ENCODE data around the gene TREML4. TPM values are rescaled to one million over a fixed set of nuclear protein-coding genes. Genes with fewer than 3 reads are reported as not detected.

TREML4 gene
- total RNA-seq, 1 experiment from 2014 or later = not detected

DNA sequence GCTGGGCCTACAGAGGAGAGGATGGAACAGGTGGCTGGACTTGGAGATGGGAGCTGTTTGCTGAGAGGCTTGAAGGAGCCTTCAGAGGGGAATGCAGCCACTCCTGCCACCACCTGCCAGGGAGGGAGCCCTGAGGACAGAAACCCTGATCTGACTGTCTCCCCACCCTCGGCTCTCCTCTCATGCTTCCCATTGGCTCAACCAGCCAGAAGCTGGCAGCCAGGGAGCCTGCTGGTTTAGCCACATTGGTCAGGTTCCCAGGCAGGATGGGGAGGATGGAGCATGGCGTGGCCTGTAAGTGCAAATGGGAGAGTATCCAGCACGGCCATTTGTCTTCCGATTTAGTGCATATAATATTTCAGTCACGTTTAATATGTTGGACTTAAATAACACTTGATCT is 45.6 kb downstream of the TREML4 start:
- no peak overlapping the region for H3K4me2 ChIP-seq (ENCODE audit: low read length)
- ChIA-PET RAD21 (ENCODE audit: low non-redundant PET in 1 of 2, low total read pairs in 2 of 2, uncharacterized antibody in 2 of 2, unreplicated experiment in 2 of 2) (no interaction called here), POLR2A (no interaction called here), CTCF (no interaction called here)
- no peak overlapping the region for H3K9ac ChIP-seq (ENCODE audit: low read length)
- BruUV-seq (replicated peaks) = no TSS peak
- no peak overlapping the region for H3K27ac ChIP-seq (ENCODE audit: low read depth, low read length)
- no peaks in the 10 kb centered on the region for H3K9me3 ChIP-seq (ENCODE audit: control insufficient read depth in 1 of 2, insufficient read depth in 1 of 2, low read depth in 1 of 2, low read length in 2 of 2)
- ATAC-seq (peak; percentile 44; the same call in 1 of the 2 replicates), DNase-seq (ENCODE audit: low read depth, low spot score) (no peak)
- H3K9me2 ChIP-seq (ENCODE audit: insufficient read depth) = no peaks in the 10 kb centered on the region
- H3K4me1 ChIP-seq (ENCODE audit: control insufficient read depth in 1 of 2, insufficient read depth in 2 of 2, low read length in 2 of 2) = peaks cover 0 to 2% of the 10 kb centered on the region in 2 experiments; a peak in 2 of 4 replicates
- H3K79me2 ChIP-seq (ENCODE audit: insufficient read depth, low read length) = no peaks in the 10 kb centered on the region
- H3K27me3 ChIP-seq (ENCODE audit: insufficient read depth, low read length) = peaks cover 15% of the 10 kb centered on the region; the same call in 1 of the 2 replicates
- no peak overlapping the region for H3K4me3 ChIP-seq (replicated peaks in 1 of 2; ENCODE audit: low read depth in 1 of 2, low read length in 2 of 2)
- H2AFZ ChIP-seq (ENCODE audit: low read depth, low read length, poor library complexity, severe bottlenecking) = no peak overlapping the region
- H3K36me3 ChIP-seq (ENCODE audit: control insufficient read depth in 1 of 2, insufficient read depth in 2 of 2, low read length in 2 of 2) = no peaks in the 10 kb centered on the region
- H4K20me1 ChIP-seq (ENCODE audit: insufficient read depth) = no peaks in the 10 kb centered on the region
- TF ChIP-seq, protein P1, sequence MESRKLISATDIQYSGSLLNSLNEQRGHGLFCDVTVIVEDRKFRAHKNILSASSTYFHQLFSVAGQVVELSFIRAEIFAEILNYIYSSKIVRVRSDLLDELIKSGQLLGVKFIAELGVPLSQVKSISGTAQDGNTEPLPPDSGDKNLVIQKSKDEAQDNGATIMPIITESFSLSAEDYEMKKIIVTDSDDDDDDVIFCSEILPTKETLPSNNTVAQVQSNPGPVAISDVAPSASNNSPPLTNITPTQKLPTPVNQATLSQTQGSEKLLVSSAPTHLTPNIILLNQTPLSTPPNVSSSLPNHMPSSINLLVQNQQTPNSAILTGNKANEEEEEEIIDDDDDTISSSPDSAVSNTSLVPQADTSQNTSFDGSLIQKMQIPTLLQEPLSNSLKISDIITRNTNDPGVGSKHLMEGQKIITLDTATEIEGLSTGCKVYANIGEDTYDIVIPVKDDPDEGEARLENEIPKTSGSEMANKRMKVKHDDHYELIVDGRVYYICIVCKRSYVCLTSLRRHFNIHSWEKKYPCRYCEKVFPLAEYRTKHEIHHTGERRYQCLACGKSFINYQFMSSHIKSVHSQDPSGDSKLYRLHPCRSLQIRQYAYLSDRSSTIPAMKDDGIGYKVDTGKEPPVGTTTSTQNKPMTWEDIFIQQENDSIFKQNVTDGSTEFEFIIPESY (IDR thresholded peaks at IDR 0.05; ENCODE audit: extremely low read depth, insufficient replicate concordance, low read length) = no peak
- no peak for TF ChIP-seq ELF1 (IDR thresholded peaks at IDR 0.05; ENCODE audit: borderline replicate concordance, low read depth)
- TF ChIP-seq CEBPB (IDR thresholded peaks at IDR 0.05; ENCODE audit: low read depth) = no peak
- TF ChIP-seq EZH2phosphoT487 (IDR thresholded peaks at IDR 0.05; ENCODE audit: borderline replicate concordance) = no peak
- TF ChIP-seq FOSL1 (IDR thresholded peaks at IDR 0.05; ENCODE audit: low read depth) = no peak
- no peak for TF ChIP-seq TCF7L2 (IDR thresholded peaks at IDR 0.05; ENCODE audit: borderline replicate concordance, extremely low read depth, insufficient read depth, insufficient read length)
- no peak for TF ChIP-seq RAD21 (IDR thresholded peaks at IDR 0.05; ENCODE audit: low read depth)
- TF ChIP-seq JUND (IDR thresholded peaks at IDR 0.05) = no peak
- TF ChIP-seq CBX3 (IDR thresholded peaks at IDR 0.05; ENCODE audit: low read depth) = no peak
- TF ChIP-seq, protein P2, sequence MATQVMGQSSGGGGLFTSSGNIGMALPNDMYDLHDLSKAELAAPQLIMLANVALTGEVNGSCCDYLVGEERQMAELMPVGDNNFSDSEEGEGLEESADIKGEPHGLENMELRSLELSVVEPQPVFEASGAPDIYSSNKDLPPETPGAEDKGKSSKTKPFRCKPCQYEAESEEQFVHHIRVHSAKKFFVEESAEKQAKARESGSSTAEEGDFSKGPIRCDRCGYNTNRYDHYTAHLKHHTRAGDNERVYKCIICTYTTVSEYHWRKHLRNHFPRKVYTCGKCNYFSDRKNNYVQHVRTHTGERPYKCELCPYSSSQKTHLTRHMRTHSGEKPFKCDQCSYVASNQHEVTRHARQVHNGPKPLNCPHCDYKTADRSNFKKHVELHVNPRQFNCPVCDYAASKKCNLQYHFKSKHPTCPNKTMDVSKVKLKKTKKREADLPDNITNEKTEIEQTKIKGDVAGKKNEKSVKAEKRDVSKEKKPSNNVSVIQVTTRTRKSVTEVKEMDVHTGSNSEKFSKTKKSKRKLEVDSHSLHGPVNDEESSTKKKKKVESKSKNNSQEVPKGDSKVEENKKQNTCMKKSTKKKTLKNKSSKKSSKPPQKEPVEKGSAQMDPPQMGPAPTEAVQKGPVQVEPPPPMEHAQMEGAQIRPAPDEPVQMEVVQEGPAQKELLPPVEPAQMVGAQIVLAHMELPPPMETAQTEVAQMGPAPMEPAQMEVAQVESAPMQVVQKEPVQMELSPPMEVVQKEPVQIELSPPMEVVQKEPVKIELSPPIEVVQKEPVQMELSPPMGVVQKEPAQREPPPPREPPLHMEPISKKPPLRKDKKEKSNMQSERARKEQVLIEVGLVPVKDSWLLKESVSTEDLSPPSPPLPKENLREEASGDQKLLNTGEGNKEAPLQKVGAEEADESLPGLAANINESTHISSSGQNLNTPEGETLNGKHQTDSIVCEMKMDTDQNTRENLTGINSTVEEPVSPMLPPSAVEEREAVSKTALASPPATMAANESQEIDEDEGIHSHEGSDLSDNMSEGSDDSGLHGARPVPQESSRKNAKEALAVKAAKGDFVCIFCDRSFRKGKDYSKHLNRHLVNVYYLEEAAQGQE (IDR thresholded peaks at IDR 0.05; ENCODE audit: low read depth) = no peak
- TF ChIP-seq, protein P3, sequence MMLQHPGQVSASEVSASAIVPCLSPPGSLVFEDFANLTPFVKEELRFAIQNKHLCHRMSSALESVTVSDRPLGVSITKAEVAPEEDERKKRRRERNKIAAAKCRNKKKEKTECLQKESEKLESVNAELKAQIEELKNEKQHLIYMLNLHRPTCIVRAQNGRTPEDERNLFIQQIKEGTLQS (IDR thresholded peaks at IDR 0.05) = no peak
- TF ChIP-seq ZFX (IDR thresholded peaks at IDR 0.05) = no peak
- intact Hi-C loops (cut with micrococcal nuclease) = no loop called here
